Muscle of arm (tissue), 12 donors: ENCODE measurements around the gene THNSL1. TPM values are rescaled to one million over a fixed set of nuclear protein-coding genes. Genes with fewer than 3 reads are reported as not detected.

Experiments used
- DNase-seq: peaks from one replicate; pipeline ENCODE4 v3.0.0-alpha.2; 2013
- polyA plus RNA-seq, 12 donors: library from polyadenylated mRNA; unstranded; fragments of 120-200 nt; gene quantifications; one replicate each; pipeline ENCODE4 v1.2.1, GENCODE V29; 2013; ENCODE audit not compliant: insufficient read length in 12 of 12

THNSL1 gene
- polyA plus RNA-seq, 12 donors, result 3.7 to 8.9 (median 7.2) TPM; not detected in 1

GRCh38 chr10:25052012-25052411 is 35.6 kb downstream of the THNSL1 start:
- DNase-seq, result no peak

- DNase-seq, result no peak
Measured at GRCh38 chr10:25056726-25057125, 40.3 kb downstream of the THNSL1 start.

GRCh38 chr10:25057886-25058285 is 41.5 kb downstream of the THNSL1 start:
- DNase-seq, result no peak

GRCh38 chr10:25059990-25060389 is 43.6 kb downstream of the THNSL1 start:
- no peak for DNase-seq

GRCh38 chr10:25061125-25061524 is 44.7 kb downstream of the THNSL1 start:
- DNase-seq, result no peak

- no peak for DNase-seq
Measured at GRCh38 chr10:25061711-25062449, 45.5 kb downstream of the THNSL1 start.

- no peak for DNase-seq
Measured at GRCh38 chr10:25063157-25063556, 46.7 kb downstream of the THNSL1 start.

- DNase-seq, result no peak
Measured at GRCh38 chr10:25063644-25064043, 47.2 kb downstream of the THNSL1 start.

GRCh38 chr10:25064401-25064800 is 48.0 kb downstream of the THNSL1 start:
- no peak for DNase-seq

- no peak for DNase-seq
Measured at GRCh38 chr10:25065761-25066476, 49.5 kb downstream of the THNSL1 start.

GRCh38 chr10:25068152-25069058 is 52.0 kb downstream of the THNSL1 start:
- no peak for DNase-seq

- DNase-seq, result no peak
Measured at GRCh38 chr10:25071227-25071626, 54.8 kb downstream of the THNSL1 start.

- DNase-seq, result no peak
Measured at GRCh38 chr10:25072786-25073185, 56.4 kb downstream of the THNSL1 start.

- DNase-seq, result no peak
Measured at GRCh38 chr10:25075825-25076224, 59.4 kb downstream of the THNSL1 start.

Other genes with a start within 250 kb of the THNSL1 start
- 10 to 100 TPM in 10 of 12 donors, 1 to 10 TPM in 1, not detected in 1; 7.4 to 26.9 (median 15.6) TPM for gene PRTFDC1, start 64.0 kb upstream of the THNSL1 start, polyA plus RNA-seq
- under 1 TPM in 10 of 12 donors, not detected in 2; 0.15 to 0.51 (median 0.39) TPM for gene ENKUR, start 454 bp upstream of the THNSL1 start, polyA plus RNA-seq
- under 1 TPM in 10 of 12 donors, not detected in 2; 0.03 to 0.17 (median 0.08) TPM for gene GPR158, start 158.4 kb downstream of the THNSL1 start, polyA plus RNA-seq